Globus pallidus (tissue), 1 donor: ENCODE measurements around the gene DCTN5.
"Not testable (repeated sequence)": the region's sequence is repeated elsewhere in the genome, so short reads cannot be mapped to it uniquely, and the experiment has no call there.

Source experiments
- DNase-seq: peaks from one replicate; pipeline ENCODE4 v3.0.0-alpha.2; 2015; ENCODE audit warnings: low spot score

DCTN5 gene

DNA sequence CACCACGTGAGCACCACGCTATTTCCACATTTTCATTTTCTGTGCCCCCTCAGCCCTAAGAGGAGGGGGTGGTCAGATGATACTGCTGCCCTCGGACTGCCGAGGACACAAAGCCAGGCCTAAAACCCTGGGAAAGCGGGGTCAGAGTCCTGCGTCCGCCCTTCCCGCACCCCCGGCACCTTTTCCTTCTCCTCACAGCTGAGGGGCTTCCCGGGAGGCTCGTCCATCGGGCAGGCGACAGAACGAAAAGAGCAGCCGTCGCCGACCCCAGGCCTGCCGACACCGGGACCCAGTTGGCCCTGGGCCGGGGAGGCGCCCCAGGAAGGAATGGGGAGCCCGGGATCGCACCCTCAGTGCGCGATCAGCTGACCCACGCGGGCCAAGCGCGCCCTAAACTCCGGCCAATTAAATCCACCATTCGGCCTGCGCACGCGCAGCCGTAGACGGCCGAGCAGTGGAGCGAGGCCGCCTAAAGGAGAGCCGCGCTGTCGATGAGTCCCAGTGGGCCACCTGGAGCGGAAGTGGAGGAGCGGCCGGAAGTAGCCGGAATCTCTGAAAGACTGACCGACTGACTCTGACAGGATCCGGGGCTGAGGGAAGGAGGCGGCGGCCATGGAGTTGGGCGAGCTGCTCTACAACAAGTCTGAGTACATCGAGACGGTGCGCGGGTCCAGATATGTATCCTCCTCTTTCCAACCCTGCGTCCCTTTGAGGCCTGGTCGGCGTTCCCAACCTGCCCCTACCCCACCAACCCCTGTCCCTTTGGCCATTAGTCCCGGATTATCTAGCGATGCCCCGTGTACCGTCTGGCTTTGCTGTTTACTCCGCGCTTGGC, at the start of gene DCTN5, which contains the start of gene PALB2:
Gene DCTN5, plus strand, starts transcription at position 536 of the 835 bp plus-strand sequence. Its CDS starts 77 bp downstream, at position 613.
Gene PALB2, minus strand, starts transcription at position 380 of the 835 bp plus-strand sequence. Its CDS starts 153 bp downstream, at position 227.
- DNase-seq, result peak; percentile 90

DNA sequence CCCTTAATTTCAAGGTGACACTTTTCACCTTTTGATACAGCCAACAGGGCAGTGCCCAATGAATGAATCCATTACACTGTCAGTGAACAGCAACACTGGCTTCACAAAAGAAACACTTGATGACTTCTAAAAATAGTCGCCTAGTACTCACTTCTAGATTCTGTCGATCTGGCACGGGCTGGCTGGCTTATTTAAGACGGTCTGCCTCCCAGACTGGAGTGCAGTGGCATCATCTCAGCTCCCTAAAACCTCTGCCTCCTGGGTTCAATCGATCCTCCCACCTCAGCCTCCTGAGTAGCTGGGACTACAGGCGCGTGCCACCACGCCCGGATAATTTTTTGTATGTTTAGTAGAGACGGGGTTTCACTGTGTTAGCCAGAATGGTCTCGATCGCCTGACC, 47.1 kb upstream of the DCTN5 start:
- DNase-seq, result no peak

DNA sequence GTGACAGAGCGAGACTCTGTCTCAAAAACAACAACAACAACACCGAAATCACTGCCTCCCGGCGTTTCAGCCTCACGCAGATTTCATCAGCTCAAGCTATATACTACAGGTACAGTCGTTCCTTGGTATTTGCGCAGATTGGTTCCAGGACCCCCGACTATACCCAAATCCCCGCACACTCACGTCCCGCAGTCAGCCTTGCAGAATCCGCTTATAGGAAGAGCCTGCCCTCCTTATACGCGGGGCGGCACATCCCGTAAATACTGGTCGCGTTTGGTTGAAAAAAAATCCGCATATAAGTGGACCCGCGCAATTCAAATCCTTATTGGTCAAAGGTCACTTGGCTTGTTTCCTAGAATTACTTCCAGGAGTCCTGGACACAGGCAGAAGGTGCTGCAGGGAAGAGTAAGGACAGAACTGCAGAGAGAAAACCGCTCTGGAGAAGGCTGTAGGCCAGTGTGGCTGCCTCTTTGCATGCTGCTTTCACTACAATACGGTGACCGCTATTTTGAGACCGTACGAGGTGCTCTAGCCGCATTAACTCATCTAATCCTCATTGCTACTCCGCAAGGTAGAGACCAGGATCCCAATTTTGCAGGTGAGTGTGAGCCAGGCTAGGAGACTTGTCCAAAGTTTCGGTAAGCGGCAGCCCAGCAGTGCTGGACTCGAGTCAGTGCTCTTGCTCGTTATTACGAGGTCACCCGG, 45.9 kb upstream of the DCTN5 start:
- DNase-seq, result peak; percentile 1

DNA sequence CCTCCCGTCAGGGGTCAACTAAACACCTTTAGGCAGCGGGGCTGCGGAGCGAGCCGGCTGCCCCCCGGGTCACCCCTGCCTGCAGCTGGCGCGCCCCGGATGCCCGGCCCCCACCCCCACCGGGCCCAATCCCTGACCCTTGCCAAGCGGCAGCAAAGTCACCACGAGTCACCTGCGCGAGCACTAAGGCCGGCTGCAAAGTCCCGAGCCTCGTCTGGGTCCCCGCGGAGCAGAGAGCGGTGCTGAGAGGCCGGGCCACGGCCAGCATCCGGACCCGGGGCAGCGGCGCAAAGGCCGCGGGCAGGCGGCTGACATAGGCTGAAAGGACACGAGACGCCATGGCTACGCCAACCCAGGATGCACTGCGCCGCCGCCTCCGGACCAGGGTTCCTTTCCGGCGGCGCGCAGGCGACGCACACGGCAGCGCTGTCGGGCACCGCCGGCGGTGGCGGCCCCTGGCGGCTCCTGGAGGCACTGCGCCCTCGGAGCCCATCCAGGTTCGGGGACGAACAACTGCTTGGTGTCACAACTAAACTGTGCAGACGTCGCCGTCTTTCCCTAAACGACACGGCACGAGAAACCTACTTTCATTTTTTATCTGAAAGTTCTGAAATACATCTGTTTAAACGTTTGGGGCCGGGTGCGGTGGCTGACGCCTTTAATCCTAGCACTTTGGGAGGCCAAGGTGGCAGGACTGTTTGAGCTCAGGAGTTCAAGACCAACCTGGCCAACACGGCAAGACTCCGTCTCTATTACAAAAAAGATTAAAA, 45.1 kb upstream of the DCTN5 start, which contains the start of gene NDUFAB1:
Gene NDUFAB1, minus strand, starts transcription at position 366 of the 770 bp plus-strand sequence. Its CDS starts 26 bp downstream, at position 340.
- peak; percentile 85 for DNase-seq

DNA sequence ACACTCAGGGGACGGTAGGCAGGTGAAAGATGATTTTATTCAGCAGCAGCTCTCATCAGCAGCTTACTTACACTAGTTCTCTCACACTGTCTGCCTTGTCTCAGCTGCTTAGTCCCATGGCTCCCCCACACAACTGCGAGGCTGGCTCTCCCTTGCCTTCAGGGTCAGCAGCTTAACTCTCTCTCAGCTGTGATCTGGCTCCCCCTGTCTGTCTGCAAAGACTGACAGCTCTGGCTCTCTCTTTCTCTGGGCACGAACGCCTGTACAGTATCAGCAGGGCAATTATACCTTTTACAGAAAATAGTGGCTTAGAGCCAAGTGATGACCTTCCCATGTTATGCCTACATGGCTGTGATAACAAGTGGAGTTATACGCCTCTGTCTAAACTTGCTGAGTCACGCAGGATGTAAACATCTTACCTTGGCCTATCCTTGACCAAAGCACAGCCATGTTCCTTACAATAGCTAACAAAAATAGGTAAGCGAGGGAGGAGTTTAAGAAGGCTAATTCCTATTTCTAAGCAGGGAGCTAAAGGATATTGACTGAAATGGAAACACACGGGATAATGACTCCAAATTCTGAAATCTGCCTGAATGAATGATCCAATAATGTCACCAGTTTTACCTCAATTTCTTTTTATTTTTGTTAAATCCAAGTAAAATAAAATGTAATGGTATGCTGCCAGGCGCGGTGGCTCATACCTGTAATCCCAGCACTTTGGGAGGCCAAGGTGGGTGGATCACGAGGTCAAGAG, 44.1 kb upstream of the DCTN5 start:
- DNase-seq, result peak; percentile 10

DNA sequence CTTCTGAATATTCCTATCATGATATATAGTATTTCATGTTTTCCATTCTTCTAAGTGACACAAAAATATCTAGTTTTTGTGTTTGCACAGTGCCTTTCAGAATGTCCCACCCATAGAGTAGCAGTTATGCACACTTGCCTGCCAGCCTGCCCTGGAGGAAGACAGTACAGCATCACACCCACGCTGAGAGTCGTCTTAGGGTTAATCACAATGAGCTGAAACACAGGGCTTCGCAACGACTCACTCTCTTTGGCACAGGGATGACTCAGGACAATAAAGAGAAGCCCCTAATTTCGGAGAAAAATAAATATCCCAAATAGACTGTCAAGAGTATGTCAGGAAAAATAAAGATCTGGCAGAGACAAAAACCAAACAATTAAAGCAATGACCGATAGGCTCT, 33.5 kb upstream of the DCTN5 start:
- no peak for DNase-seq

DNA sequence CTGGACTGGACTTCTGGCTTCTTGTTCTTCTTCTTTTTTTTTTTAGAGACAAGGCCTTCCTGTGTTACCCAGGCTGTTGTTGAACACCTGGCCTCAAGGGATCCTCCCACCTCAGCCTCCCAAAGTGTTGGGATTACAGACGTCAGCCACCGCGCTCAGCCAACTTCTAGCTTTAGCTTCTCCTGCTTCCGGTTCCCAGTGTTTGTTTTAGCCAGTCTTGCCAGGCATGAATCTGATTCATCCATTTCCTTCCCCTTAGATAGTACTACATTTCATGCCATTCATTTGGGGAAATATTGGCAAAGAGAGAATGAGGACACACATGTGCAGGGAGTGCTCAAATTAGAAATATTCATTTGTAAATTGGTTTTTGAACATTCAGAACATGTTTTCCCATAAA, 33.1 kb upstream of the DCTN5 start:
- DNase-seq, result no peak

DNA sequence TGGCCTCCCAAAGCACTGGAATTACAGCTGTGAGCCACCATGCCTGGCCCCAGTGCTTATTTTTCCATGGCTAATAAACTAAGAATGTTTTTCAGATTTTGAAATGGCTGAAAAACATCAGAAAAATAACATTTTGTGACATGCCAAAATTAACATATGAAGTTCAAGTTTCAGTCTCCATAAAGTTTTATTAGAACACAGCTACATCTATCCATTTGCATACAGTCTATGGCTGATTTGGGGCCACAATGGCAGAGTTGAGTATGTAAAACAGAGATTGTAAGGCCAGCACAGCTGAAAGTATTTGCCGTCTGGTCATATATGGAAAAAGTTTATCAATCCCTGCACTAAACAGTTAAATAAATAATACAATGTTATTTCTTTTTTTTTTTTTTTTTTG, 31.3 kb upstream of the DCTN5 start:
- DNase-seq, result no peak

DNA sequence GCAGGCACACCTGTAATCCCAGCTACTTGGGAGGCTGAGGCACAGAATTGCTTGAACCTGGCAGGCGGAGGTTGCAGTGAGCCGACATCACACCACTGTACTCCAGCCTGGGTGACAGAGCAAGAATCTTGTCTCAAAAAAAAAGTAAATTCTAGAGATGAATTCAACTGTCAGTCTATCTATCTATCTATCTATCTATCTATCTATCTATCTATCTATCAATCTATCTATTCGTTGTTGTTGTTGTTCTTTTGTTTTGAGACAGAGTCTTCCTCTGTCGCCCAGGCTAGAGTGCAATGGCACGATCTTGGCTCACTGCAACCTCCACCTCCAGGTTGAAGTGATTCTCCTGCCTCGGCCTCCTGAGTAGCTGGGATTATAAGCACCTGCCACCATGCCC, 30.4 kb upstream of the DCTN5 start:
- not testable (repeated sequence) for DNase-seq

DNA sequence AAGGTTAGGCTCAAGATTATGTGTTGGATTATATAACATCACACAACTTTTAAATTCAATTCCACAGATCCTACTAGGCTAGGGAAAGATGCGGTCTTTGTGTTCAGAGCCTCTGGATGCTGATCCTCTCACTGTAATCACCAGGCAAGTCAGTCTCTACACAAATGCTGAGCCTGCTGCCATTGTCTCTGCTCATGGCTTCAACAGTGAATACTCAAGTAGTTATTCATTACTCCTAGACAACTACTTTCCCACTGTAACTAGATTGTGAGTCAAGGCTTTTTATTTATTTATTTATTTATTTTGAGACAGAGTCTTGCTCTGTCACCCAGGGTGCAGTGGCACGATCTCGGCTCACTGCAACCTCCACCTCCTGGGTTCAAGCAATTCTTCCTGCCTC, 29.3 kb upstream of the DCTN5 start:
- DNase-seq, result no peak

DNA sequence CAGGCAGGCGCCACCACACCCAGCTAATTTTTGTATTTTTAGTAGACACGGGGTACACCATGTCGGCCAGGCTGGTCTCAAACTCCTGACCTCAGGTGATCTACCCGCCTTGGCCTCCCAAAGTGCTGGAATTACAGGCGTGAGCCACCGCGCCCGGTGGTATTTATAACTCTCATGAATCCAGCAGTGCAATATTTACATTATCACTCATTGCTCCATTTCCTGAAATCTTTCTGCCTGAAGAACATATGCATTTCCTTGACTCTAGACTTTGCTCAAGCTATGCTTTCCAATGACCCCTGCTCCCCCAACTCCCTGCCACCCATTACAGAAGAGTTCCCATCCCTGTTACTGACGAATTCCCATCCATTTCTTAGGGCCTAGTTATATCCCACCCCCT, 25.5 kb upstream of the DCTN5 start:
- no peak for DNase-seq

DNA sequence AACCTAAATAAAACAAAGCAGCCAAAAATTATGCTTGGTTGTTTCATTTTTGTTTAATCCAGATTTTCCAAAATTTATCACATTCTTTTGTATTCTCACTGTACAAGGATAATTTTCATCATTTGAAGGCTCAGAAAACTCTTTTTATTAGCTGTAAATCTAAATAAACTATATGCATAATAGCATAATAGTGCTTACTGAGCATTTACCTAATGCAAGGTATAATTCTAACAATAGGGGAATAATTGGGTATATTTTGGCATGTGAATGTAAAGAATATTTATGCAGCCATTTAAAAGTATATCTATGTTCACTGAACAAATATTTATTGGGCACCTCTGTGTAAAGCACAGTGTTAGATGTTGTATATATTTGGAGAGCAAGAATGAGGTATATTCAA, 17.2 kb upstream of the DCTN5 start:
- DNase-seq, result no peak

DNA sequence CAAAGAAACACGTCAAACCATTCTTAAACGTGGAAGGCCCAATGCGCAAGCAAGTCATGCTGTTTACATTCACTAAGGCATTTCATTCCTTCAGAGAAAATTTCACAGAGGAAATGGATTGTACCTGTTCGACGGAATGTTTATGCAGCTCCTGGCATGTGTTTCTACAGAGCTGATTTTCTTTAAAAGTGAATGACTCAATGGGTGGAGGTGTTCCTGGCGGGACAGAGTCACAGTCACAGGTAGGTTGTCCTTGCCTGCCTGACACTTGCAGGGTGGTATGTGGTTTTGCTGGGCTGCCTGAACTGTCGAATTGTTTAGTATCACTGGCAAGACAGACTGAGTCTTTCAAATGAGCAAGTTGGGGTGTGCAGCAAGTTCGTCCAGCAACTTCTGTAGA, 11.8 kb upstream of the DCTN5 start:
- no peak for DNase-seq

DNA sequence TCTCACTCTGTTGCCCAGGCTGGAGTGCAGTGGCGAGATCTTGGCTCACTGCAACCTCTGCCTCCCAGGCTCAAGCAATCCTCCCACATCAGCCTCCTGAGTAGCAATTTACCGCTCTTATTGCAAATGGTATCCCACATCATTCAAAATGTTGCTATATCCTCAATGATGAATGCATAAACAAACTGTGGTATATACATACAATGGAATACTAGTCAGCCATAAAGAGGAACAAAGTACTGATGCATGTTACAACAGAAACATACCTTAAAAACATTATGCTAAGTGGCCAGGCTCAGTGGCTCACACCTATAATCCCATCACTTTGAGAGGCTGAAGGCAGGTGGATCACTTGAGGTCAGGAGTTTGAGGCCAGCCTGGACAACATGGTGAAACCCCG, 9.4 kb upstream of the DCTN5 start:
- not testable (repeated sequence) for DNase-seq

DNA sequence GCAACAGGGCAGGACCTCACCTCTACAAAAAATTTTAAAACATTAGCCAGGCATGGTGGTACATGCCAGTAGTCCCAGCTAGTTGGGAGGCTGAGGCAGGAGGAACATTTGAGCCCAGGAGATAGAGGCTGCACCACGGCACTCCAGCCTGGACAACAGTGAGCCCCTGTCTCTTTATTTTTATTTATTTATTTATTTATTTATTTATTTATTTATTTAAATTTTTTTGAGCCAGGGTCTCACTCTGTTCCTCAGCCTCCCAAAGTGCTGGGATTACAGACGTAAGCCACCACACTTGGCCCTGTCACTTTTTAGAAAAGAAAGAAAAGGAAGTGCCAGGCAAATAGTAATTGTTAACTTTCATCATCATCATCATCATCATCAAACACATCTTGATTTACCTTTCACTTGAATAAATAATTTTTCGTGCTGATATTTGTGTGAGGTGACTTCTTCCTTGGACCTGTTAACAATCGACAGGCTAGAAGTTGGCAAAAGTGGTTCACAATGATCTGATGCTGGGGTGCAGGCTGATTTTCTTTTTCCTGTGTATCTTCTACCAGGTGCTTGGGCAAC, 6.7 kb upstream of the DCTN5 start:
- DNase-seq, result no peak

DNA sequence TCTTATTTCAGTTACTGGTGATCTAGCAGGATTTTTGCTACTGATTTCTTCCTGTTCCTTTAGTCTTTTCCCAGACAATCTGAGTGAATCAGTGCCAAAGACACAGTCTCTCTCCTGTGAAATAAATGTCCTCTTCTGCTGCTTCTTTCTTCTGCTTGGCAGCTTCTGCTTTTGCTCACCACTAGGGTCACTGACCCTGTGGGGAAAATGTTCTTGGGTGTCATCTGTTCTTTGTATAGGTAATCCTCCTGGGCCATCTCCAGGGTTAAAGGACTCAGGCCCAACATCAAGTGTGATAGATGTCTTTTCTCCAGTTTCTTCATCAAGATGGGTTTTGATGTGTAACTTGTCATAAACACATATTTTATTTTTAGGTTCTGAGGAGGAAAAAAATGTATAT, 5.3 kb upstream of the DCTN5 start:
- DNase-seq, result no peak

DNA sequence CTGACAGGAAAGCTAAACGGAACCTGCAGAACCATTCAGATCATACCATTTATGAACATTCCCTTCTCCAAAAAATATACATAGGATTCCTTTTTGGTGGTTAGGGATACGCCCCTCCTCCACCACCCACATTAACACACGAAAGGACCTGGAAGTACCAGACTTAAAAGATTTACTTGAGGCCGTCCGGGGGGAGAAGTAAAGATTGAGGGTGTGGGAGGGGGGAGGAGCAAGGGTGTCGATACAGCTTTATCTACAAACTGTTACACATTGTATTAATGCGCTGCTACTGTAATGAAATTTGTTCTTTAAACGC, 693 bp upstream of the DCTN5 start:
- no peak for DNase-seq

DNA sequence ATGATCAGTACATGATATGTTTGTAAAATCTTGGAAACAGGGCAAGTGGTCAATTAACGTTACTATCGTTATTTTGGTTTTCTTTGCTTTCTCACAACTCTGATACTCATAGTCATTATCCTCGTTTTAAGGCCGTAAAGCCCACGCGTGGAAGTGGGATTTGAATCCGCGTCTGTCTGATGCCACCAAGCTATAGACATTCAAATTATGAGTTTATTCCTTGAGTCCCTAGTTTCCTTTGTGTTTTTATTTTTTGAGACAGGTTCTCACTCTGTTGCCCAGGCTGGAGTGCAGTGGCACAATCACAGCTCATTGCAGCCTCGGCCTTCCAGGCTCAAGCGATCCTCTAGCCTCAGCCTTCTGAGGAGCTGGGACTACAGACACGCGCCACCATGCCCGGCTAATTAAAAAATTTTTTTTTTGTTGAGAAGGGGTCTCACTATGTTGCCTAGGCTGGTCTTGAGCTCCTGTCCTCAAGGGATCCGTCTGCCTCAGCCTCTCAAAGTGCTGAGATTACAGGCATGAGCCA, 1.0 kb downstream of the DCTN5 start:
- no peak for DNase-seq

DNA sequence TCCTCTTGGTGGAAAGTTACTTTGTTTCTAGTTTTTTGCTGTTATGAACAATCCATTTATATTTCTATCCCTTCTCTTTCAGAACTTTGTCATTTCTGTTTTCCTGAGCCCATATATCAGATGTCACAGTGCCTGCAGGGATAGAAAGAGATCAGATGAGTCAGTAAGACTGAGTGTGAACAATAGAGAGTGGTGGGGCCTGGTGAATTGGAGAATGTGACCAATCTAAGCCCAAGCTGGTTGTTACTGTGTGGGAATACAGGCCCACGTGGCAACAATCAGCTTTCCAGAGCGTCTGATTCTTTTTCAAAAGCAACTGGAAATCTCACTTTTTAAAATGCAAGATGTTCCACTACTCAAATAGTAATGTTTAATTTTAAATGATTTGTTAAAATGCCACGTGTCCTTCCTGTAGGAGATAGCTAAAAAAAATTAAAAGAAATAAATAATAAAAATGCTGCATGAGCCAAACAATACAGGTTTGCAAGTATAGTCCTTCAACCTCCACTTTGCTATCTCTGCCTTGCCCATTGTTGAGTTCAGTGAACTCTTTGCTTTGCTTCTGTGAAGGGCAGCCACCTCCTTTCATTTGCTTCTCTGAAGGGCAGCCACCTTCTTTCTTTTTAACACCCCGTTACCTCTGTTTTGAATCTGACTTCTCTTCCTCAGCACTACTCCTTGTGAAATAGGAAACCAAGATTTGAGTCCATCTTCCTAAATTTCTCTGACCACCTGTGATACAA, 9.6 kb downstream of the DCTN5 start:
- DNase-seq, result no peak

DNA sequence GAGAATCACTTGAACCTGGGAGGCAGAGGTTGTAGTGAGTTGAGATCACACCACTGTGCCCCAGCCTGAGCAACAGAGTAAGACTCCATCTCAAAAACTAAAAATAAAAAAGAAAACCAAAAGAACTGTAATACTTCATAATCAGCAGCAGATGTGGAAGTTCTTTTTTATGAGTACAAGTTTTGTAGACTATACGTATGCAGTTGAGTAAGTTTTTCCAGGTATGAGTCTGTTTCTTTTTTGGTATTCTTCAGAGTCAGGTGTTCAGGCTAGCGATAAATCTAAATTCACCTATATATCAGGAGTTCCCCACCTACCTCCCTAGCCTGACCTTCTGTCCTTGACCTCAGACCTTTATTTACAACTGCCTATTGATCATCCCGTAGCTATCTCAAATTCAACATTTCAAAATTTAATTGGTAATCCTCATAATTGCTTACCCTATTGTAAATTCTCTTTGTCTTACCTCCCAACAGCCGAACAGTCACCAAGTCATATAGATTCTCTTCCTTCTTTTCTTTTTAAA, 10.7 kb downstream of the DCTN5 start:
- no peak for DNase-seq
